PC-9 (cell line): ENCODE results near the gene TMUB2. TPM values are rescaled to one million over a fixed set of nuclear protein-coding genes. Genes with fewer than 3 reads are reported as not detected.

ENCODE experiments used
- BruUV-seq: library from RNA; stranded (reverse); fragments of 400-500 nt; replicated peaks from 2 replicates; lab custom pipeline; 2021; lab: Mats Ljungman, UMichigan
- CTCF ChIA-PET: fragments of 300-600 bp; sonication (Branson Sonifier 250); formaldehyde crosslinking; loops from one replicate; lab custom pipeline; 2022; ENCODE audit warnings: antibody characterized with exemption; lab: Charles Lee
- POLR2A ChIA-PET: fragments of 300-600 bp; sonication (Branson Sonifier 250); formaldehyde crosslinking; loops from one replicate; lab custom pipeline; 2022; ENCODE audit warnings: antibody characterized with exemption; ENCODE audit not compliant: unreplicated experiment; lab: Charles Lee
- DNase-seq, 2 experiments: peaks; one replicate each; pipeline versions ENCODE4 v3.0.0 to v3.0.0-alpha.2; 2015 to 2022; ENCODE audit warnings: mixed read lengths in 1 of 2
- H2AFZ ChIP-seq: fragments of 200-600 bp; sonication (generic); 2 replicates; pipeline ENCODE4 v1.8.1; 2017; ENCODE audit warnings: antibody characterized with exemption
- H3F3A ChIP-seq: fragments of 200-600 bp; sonication (generic); 2 replicates; pipeline ENCODE4 v1.8.1; 2017; ENCODE audit warnings: antibody characterized with exemption, mild to moderate bottlenecking, low read depth; ENCODE audit not compliant: insufficient read depth
- H3K27ac ChIP-seq: fragments of 200-600 bp; sonication (generic); 2 replicates; pipeline ENCODE4 v1.6.1; 2016; ENCODE audit warnings: mixed run types
- H3K27me3 ChIP-seq: fragments of 200-600 bp; sonication (generic); 2 replicates; pipeline ENCODE4 v1.6.1; 2016; ENCODE audit warnings: low read depth, mixed run types; ENCODE audit not compliant: insufficient read depth
- H3K36me3 ChIP-seq: fragments of 200-600 bp; sonication (generic); 2 replicates; pipeline ENCODE4 v1.6.1; 2016; ENCODE audit warnings: low read depth, mixed run types
- H3K4me1 ChIP-seq: fragments of 200-600 bp; sonication (generic); replicated peaks from 2 replicates; pipeline ENCODE4 v1.6.1; 2016; ENCODE audit warnings: mixed run types; ENCODE audit not compliant: insufficient read depth
- H3K4me2 ChIP-seq: fragments of 200-600 bp; sonication (generic); 2 replicates; pipeline ENCODE4 v1.6.1; 2017; ENCODE audit warnings: mixed run types
- H3K4me3 ChIP-seq: fragments of 200-600 bp; sonication (generic); 2 replicates; pipeline ENCODE4 v1.6.1; 2016; ENCODE audit warnings: mixed run types
- H3K79me2 ChIP-seq: fragments of 200-600 bp; sonication (generic); 2 replicates; pipeline ENCODE4 v1.6.1; 2017; ENCODE audit warnings: low read depth, mixed run types
- H3K9me2 ChIP-seq: fragments of 200-600 bp; sonication (generic); 2 replicates; pipeline ENCODE4 v1.8.1; 2017; ENCODE audit warnings: mild to moderate bottlenecking; ENCODE audit not compliant: insufficient read depth
- H3K9me3 ChIP-seq: fragments of 200-600 bp; sonication (generic); 2 replicates; pipeline ENCODE4 v1.8.1; 2016; ENCODE audit warnings: low read depth; ENCODE audit not compliant: insufficient read depth
- H4K20me1 ChIP-seq: fragments of 200-600 bp; sonication (generic); 2 replicates; pipeline ENCODE4 v1.8.1; 2017; ENCODE audit not compliant: insufficient read depth
- EZH2 ChIP-seq: fragments of 200-600 bp; sonication (generic); IDR thresholded peaks from 2 replicates; pipeline ENCODE4 v1.8.0; 2017; ENCODE audit warnings: antibody characterized with exemption, low read depth
- intact Hi-C: fragments of 100-400 bp; cut with micrococcal nuclease; formaldehyde crosslinking; loops from one replicate; pipeline ENCODE4 v1.10.0; 2022; ENCODE audit not compliant: unreplicated experiment
- total RNA-seq: library from RNA; stranded (reverse); gene quantifications from 2 replicates; pipeline ENCODE4 v1.2.3, GENCODE V29; 2021
- TF ChIP-seq, protein P1 (sequence below): fragments of 200-600 bp; sonication (generic); conservative IDR thresholded peaks from 2 replicates; pipeline ENCODE4 v1.6.1; 2017; ENCODE audit warnings: mixed run types, antibody characterized with exemption, mild to moderate bottlenecking, moderate library complexity

The TMUB2 gene
- total RNA-seq, 1 experiment from 2014 or later = 45.5 TPM

GRCh38 chr17:44149750-44150329, 36.9 kb upstream of the TMUB2 start:
- ChIA-PET CTCF (no interaction called here), POLR2A (interaction anchor here (0.6 kb wide), 1 partner anchor 83 kb away, joined by 6 read pairs; the partner anchor contains the start of gene LSM12)
- Histone ChIP-seq H3K36me3 (no peaks in the 10 kb centered on the region; the same call in 1 of the 2 replicates), H4K20me1 (no peaks in the 10 kb centered on the region; the same call in 1 of the 2 replicates), H3K4me3 (no peak overlapping the region), H3K9me2 (no peaks in the 10 kb centered on the region), H2AFZ (no peak overlapping the region), H3K79me2 (peaks cover 11% of the 10 kb centered on the region; the same call in 1 of the 2 replicates), H3K4me1 (no peaks in the 10 kb centered on the region), H3K27ac (no peak overlapping the region), H3K4me2 (no peak overlapping the region), H3K27me3 (no peaks in the 10 kb centered on the region), H3K9me3 (no peaks in the 10 kb centered on the region), H3F3A (no peaks in the 10 kb centered on the region; the same call in 1 of the 2 replicates)
- TF ChIP-seq EZH2 = no peak
- TF ChIP-seq, protein P1, sequence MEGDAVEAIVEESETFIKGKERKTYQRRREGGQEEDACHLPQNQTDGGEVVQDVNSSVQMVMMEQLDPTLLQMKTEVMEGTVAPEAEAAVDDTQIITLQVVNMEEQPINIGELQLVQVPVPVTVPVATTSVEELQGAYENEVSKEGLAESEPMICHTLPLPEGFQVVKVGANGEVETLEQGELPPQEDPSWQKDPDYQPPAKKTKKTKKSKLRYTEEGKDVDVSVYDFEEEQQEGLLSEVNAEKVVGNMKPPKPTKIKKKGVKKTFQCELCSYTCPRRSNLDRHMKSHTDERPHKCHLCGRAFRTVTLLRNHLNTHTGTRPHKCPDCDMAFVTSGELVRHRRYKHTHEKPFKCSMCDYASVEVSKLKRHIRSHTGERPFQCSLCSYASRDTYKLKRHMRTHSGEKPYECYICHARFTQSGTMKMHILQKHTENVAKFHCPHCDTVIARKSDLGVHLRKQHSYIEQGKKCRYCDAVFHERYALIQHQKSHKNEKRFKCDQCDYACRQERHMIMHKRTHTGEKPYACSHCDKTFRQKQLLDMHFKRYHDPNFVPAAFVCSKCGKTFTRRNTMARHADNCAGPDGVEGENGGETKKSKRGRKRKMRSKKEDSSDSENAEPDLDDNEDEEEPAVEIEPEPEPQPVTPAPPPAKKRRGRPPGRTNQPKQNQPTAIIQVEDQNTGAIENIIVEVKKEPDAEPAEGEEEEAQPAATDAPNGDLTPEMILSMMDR = no peak
- no TSS peak for BruUV-seq
- DNase-seq = no peak
- intact Hi-C loops = no loop called here

DNA sequence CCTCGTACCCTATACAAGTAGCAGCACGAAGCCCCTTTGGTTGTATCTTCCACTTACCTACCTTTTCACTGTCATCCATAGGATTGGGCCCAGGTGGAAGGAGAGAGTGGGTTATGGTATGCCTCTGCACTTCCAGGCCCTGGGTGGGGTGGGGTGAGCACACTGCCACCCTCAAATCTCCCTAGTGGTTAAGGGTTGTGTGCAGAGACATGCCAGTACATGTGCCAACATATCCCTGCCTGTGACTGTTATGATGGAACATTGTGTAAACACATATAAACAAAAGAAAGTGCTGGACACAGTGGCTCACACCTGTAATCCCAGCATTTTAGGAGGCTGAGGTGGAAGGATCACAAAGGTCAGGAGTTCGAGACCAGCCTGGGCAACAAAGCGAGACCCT, 33.9 kb upstream of the TMUB2 start:
- no TSS peak for BruUV-seq
- TF ChIP-seq, protein P1 = no peak
- TF ChIP-seq EZH2 = no peak
- Histone ChIP-seq H3K27ac (no peak overlapping the region), H3K4me2 (no peak overlapping the region), H3K27me3 (no peaks in the 10 kb centered on the region), H3F3A (no peaks in the 10 kb centered on the region; the same call in 1 of the 2 replicates), H3K36me3 (no peaks in the 10 kb centered on the region), H3K4me1 (no peaks in the 10 kb centered on the region), H3K9me3 (no peaks in the 10 kb centered on the region), H4K20me1 (no peaks in the 10 kb centered on the region; the same call in 1 of the 2 replicates), H3K9me2 (no peaks in the 10 kb centered on the region), H2AFZ (no peak overlapping the region), H3K79me2 (peaks cover 11% of the 10 kb centered on the region; the same call in 1 of the 2 replicates), H3K4me3 (no peak overlapping the region)
- POLR2A ChIA-PET = no interaction called here
- intact Hi-C loops = no loop called here
- DNase-seq = no peak
- CTCF ChIA-PET = no interaction called here

DNA sequence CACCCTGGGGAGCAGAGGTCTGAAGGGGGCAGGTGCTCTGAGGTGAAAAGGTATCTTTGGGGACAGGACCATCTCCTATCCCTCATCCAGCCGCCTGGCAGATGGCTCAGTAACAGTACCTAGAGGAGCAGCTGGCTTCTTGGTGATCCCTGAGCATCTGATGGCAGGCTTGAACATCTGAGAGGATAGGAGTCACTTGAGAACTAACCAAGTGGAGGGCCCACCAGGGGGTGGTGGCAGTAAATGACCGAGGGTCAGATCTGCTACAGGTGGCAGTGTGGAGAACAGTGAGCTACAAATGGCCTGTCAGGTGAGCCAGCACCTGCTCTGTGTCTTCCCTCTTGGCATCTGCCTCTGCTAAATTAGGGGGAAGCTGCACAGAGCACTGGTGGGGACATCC, 31.3 kb upstream of the TMUB2 start:
- BruUV-seq = no TSS peak
- Histone ChIP-seq H3F3A (no peaks in the 10 kb centered on the region), H4K20me1 (no peaks in the 10 kb centered on the region), H3K4me2 (no peak overlapping the region), H3K9me3 (no peaks in the 10 kb centered on the region), H3K4me1 (no peaks in the 10 kb centered on the region), H2AFZ (no peak overlapping the region), H3K9me2 (no peaks in the 10 kb centered on the region), H3K27me3 (no peaks in the 10 kb centered on the region), H3K27ac (no peak overlapping the region), H3K79me2 (0 out of 2 replicates have a peak, but pooled peaks cover 5% of the 10 kb centered on the region), H3K36me3 (no peaks in the 10 kb centered on the region; the same call in 1 of the 2 replicates), H3K4me3 (no peak overlapping the region)
- no peak for DNase-seq
- intact Hi-C loops = no loop called here
- TF ChIP-seq, protein P1 = no peak
- TF ChIP-seq EZH2 = no peak
- ChIA-PET POLR2A (no interaction called here), CTCF (no interaction called here)
